ENCODE data around the gene PMS2. TPM values are rescaled to one million over a fixed set of nuclear protein-coding genes. Genes with fewer than 3 reads are reported as not detected.

PMS2 gene
- total RNA-seq, 4 donors from 2014 or later: 1.4 to 13.1 (median 10.6) TPM

DNA sequence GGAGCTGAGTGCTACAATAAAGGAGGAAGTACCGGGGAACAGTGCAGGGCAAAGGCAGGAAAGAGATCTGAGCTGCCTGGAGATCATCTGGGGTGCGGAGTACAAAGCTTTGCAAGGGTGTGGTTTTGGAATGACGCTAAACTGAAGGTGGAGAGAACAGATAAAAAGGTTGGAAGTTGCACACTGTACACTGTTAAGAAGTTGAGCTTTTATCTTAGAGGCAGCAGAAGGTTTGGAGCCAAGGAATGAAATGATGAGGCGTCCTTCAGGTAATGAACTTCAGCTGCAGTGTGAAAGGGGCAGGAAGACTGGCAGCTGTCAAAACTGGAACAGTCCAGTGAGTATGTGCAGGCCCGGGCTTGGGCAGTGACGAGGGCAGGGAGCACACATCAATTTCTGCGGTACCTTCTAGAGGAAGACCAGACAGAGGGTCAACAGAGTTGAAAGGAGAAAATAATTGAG lies 15.2 kb upstream of the PMS2 start:
- 69 to 80% methylated on average over 1 to 7 of the region's 7 CpGs for WGBS, 2 donors (ENCODE audit: low coverage in 1 of 2)
- in situ Hi-C loops (cut with MboI; ENCODE audit: low pct_ligation_motif_present in 1 of 4, low pct_unique_long_range_greater_than_20kb in 1 of 4, low sequenced_read_pairs in 3 of 4): no loop called here
- no peak for DNase-seq
- Histone ChIP-seq H3K9me3 (no peaks in the 10 kb centered on the region), H3K27me3 (no peaks in the 10 kb centered on the region), H3K36me3 (peaks cover 0 to 60% (median 23%) of the 10 kb centered on the region in 4 donors), H3K27ac (peak overlapping the region in 3 of 4 donors; percentile 56 to 80 (median 64)), H3K4me1 (peaks cover 0 to 37% (median 24%) of the 10 kb centered on the region in 4 donors), H3K4me3 (no peak overlapping the region)
- intact Hi-C loops (cut with DNase I; ENCODE audit: low total_unique reads): no loop called here
- TF ChIP-seq POLR2AphosphoS5 (IDR thresholded peaks at IDR 0.05) (no peak), EP300 (IDR thresholded peaks at IDR 0.05; ENCODE audit: low read depth) (no peak), POLR2A (IDR thresholded peaks at IDR 0.05) (no peak)
- TF ChIP-seq, protein P1, sequence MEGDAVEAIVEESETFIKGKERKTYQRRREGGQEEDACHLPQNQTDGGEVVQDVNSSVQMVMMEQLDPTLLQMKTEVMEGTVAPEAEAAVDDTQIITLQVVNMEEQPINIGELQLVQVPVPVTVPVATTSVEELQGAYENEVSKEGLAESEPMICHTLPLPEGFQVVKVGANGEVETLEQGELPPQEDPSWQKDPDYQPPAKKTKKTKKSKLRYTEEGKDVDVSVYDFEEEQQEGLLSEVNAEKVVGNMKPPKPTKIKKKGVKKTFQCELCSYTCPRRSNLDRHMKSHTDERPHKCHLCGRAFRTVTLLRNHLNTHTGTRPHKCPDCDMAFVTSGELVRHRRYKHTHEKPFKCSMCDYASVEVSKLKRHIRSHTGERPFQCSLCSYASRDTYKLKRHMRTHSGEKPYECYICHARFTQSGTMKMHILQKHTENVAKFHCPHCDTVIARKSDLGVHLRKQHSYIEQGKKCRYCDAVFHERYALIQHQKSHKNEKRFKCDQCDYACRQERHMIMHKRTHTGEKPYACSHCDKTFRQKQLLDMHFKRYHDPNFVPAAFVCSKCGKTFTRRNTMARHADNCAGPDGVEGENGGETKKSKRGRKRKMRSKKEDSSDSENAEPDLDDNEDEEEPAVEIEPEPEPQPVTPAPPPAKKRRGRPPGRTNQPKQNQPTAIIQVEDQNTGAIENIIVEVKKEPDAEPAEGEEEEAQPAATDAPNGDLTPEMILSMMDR (IDR thresholded peaks at IDR 0.05): no peak

DNA sequence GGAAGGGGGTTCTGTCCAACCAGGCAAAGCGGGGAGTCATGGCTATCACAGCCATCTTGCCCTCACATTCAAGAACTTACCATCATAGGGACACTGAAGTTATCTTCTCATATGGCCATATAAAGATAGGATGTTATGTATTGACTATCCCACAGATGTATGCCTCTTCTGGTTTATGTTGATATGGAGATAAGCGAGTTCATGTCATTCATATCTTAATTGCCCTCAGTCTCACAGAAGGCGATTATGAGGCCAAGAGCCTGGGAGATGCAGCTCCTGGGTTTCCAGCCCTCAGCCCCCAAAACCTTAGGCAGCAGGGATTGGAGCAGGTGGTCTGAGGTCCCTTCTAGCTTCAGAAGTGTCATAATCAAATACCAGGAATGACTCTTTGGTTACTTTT lies 13.9 kb upstream of the PMS2 start:
- TF ChIP-seq POLR2A (IDR thresholded peaks at IDR 0.05): no peak
- TF ChIP-seq EP300 (IDR thresholded peaks at IDR 0.05; ENCODE audit: low read depth): no peak
- no peak for TF ChIP-seq POLR2AphosphoS5 (IDR thresholded peaks at IDR 0.05)
- TF ChIP-seq, protein P1 (IDR thresholded peaks at IDR 0.05): no peak
- Histone ChIP-seq H3K9me3 (no peaks in the 10 kb centered on the region), H3K27me3 (no peaks in the 10 kb centered on the region), H3K4me1 (peaks cover 0 to 32% (median 22%) of the 10 kb centered on the region in 4 donors), H3K36me3 (peaks cover 0 to 64% (median 26%) of the 10 kb centered on the region in 4 donors), H3K27ac (no peak overlapping the region), H3K4me3 (no peak overlapping the region)
- intact Hi-C loops (cut with DNase I; ENCODE audit: low total_unique reads) (no loop called here), in situ Hi-C loops (cut with MboI; ENCODE audit: low pct_ligation_motif_present in 1 of 4, low pct_unique_long_range_greater_than_20kb in 1 of 4, low sequenced_read_pairs in 3 of 4) (no loop called here)
- 86 to 94% methylated on average over 2 to 3 of the region's 3 CpGs for WGBS, 2 donors (ENCODE audit: low coverage in 1 of 2)
- no peak for DNase-seq

DNA sequence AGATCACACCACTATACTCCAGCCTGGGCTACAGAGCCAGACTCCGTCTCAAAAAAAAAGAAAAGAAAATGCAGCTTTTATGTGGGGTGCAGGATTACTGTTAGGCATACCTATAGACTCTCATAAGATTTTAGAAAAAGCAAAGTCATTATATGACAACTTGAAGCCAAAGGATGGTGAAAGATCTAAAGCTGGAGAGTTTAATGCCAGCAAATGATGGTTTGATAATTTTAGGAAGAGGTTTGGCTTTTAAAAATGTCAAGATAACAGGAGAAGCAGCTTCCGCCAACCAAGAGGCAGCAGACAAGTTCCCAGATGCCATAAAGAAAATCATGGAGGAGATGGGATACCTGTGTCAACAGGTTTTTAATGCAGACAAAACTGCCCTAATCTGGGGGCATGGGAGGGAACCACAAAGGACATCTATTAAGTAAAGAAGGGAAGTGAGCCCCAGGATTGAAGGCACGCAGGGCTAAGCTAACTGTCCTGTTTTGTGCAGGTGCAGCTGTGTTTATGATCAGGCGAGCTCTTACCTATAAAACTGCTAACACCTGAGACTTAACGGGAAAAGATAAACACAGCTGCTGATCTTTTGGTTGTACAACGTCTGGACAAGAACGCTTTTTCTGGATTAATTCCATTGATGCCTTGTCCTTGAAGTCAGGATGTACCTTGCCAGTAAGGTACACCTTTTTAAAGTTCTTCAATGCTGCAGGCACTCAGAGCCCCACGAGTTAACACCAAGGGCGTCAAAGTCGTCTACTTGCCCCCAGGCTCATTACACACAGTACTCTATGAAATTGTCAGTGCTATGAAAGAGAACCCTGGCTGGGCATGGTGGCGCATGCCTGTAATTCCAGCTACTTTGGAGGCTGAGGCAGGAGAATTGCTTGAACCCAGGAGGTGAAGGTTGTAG lies 11.8 kb upstream of the PMS2 start:
- no peak for TF ChIP-seq POLR2A (IDR thresholded peaks at IDR 0.05)
- TF ChIP-seq, protein P1 (IDR thresholded peaks at IDR 0.05): no peak
- TF ChIP-seq POLR2AphosphoS5 (IDR thresholded peaks at IDR 0.05): no peak
- TF ChIP-seq EP300 (IDR thresholded peaks at IDR 0.05; ENCODE audit: low read depth): no peak
- Histone ChIP-seq H3K27ac (no peak overlapping the region), H3K4me1 (peaks cover 0 to 13% (median 7%) of the 10 kb centered on the region in 4 donors), H3K36me3 (peaks cover 0 to 57% (median 27%) of the 10 kb centered on the region in 4 donors), H3K27me3 (no peaks in the 10 kb centered on the region), H3K4me3 (no peak overlapping the region), H3K9me3 (no peaks in the 10 kb centered on the region)
- in situ Hi-C loops (cut with MboI; ENCODE audit: low pct_ligation_motif_present in 1 of 4, low pct_unique_long_range_greater_than_20kb in 1 of 4, low sequenced_read_pairs in 3 of 4): no loop called here
- 55 to 63% methylated on average over 5 to 11 of the region's 11 CpGs for WGBS, 2 donors (ENCODE audit: low coverage in 1 of 2)
- no peak for DNase-seq
- intact Hi-C loops (cut with DNase I; ENCODE audit: low total_unique reads): no loop called here

DNA sequence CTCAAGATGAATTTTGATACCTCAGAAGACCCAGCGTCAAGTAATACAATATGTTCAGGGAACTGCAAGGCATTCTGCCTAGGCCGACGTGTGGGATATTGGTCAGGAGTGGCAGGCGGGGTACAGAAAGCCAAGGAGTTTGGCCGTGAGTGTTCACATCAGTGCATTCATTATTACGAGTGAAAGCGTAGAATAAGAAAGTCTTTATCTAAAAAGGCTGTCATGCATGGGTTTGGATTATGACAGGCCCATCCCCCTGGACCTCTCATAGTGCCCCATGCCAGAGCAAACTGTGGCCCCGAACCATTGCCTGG lies 7.8 kb upstream of the PMS2 start:
- intact Hi-C loops (cut with DNase I; ENCODE audit: low total_unique reads): no loop called here
- TF ChIP-seq, protein P1 (IDR thresholded peaks at IDR 0.05): no peak
- no peak for TF ChIP-seq POLR2AphosphoS5 (IDR thresholded peaks at IDR 0.05)
- TF ChIP-seq EP300 (IDR thresholded peaks at IDR 0.05; ENCODE audit: low read depth): no peak
- TF ChIP-seq POLR2A (IDR thresholded peaks at IDR 0.05): no peak
- whole genome bisulfite sequencing, 2 donors (ENCODE audit: low coverage in 1 of 2): 89 to 96% methylated on average over 5 to 8 of the region's 8 CpGs
- Histone ChIP-seq H3K27me3 (no peaks in the 10 kb centered on the region), H3K9me3 (no peaks in the 10 kb centered on the region), H3K36me3 (peaks cover 0 to 27% (median 12%) of the 10 kb centered on the region in 4 donors), H3K4me1 (peaks cover 0 to 31% (median 22%) of the 10 kb centered on the region in 4 donors), H3K27ac (peak overlapping the region in 2 of 4 donors; percentile 38 to 53), H3K4me3 (no peak overlapping the region)
- DNase-seq: no peak
- in situ Hi-C loops (cut with MboI; ENCODE audit: low pct_ligation_motif_present in 1 of 4, low pct_unique_long_range_greater_than_20kb in 1 of 4, low sequenced_read_pairs in 3 of 4): no loop called here
